GM21576 (cell line): ENCODE results near the gene PTPRJ.
A peak's percentile ranks its signal among the peaks of the same experiment; 100 is the strongest.

Source experiments
- ATAC-seq: cut with Tn5 transposase; IDR thresholded peaks from one replicate; pipeline ENCODE4 v1.9.1; 2021; ENCODE audit warnings: mild to moderate bottlenecking, moderate library complexity; ENCODE audit not compliant: unreplicated experiment

Gene PTPRJ

GRCh38 chr11:47967577-47968525, 12.5 kb upstream of the PTPRJ start:
- no peak for ATAC-seq

GRCh38 chr11:47969401-47969800, 11.0 kb upstream of the PTPRJ start:
- ATAC-seq = no peak

GRCh38 chr11:47971501-47971900, 8.9 kb upstream of the PTPRJ start:
- ATAC-seq = no peak

DNA sequence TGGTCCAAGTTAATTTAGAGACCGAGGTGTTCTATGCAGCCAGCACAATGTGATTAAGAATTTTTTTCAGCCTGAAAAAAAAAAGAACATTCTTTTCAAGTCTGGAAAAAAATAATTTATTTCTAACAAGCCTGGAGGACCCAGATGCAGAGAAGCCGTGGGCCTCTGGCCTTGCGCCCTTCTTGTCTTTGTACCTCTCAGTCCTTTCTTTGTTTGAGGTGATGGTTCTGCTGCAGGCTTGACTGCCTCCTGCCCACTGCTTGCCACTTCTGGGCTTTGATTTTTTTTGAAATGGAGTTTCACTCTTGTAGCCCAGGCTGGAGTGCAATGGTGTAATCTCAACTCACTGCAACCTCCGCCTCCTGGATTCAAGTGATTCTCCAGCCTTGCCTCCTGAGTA, 7.2 kb upstream of the PTPRJ start:
- no peak for ATAC-seq

GRCh38 chr11:47976931-47977330, 3.4 kb upstream of the PTPRJ start:
- no peak for ATAC-seq

GRCh38 chr11:47977623-47978022, 2.7 kb upstream of the PTPRJ start:
- ATAC-seq = no peak

- ATAC-seq = no peak
Observed at GRCh38 chr11:47979378-47980087, 826 bp upstream of the PTPRJ start.

DNA sequence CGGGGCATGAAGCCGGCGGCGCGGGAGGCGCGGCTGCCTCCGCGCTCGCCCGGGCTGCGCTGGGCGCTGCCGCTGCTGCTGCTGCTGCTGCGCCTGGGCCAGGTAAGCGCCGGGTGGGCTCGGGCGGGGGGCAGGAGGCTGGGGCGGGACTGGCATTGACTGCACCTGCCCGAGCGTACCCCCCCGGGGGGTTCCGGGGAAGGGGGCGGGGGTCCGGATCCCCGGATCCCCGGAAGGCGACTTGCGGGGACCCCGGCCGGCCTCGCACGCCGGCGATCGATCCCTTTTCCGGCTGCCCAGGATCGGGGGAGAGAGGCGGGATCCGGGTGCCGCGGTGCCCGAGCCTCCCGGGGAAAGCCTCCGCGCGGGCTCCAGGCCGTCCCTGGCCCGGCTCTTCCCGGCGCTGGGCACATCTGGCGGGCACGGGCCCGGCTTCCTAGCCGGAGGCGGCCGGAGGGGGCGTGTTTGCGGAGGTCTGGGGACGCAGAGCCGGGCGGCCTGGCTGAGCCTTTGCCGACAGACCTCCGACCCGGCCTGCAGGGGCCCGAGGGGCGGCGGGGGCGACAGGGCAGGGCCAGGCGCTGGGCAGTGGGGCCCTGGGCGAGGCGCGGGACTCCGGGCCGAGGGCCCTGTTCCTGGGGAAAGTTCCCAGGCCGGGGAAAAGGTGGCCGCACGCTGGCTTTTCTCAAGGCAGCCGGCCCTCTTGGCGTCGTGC, 705 bp downstream of the PTPRJ start:
- peak; percentile 64 for ATAC-seq

- no peak for ATAC-seq
Observed at GRCh38 chr11:47981667-47982404, 1.5 kb downstream of the PTPRJ start.

DNA sequence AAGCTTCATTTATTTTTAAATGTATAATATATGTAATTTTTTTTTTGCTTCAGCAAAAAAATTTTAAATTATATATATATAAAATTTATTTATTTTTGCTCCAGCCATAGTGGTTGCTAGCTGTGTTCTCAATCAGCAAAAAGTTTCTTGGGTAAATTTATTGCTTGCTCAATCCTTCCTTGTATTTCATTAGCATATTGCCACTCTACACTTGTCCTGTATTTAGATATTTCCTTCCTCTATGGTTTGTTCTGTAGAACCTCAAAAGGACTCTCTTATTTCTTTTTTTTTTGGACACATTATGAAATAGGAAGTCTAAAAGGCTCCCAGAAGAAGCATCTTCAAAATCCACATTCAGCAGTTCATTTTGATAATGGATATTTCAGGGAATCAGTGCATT, 2.3 kb downstream of the PTPRJ start:
- no peak for ATAC-seq

GRCh38 chr11:47983464-47984397, 3.4 kb downstream of the PTPRJ start:
- no peak for ATAC-seq

GRCh38 chr11:47986219-47986618, 5.9 kb downstream of the PTPRJ start:
- no peak for ATAC-seq

DNA sequence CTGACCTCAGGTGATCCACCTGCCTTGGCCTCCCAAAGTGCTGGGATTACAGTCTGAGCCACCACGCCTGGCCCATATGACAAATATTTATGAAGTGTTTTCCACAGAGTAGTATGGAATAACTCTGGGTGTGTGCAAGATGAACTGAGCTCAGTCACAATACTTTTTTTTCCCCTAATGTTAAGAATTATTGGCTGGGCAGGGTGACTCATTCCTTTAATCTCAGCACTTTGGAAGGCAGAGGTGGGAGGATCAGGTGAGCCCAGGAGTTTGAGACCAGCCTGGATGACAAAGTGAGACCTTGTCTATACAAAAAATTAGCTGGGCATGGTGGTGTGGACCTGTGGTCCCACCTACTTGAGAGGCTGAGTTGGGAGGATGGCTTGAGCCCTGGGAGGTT, 6.4 kb downstream of the PTPRJ start:
- ATAC-seq = no peak

- peak; percentile 46 for ATAC-seq
Observed at GRCh38 chr11:47987310-47987709, 7.0 kb downstream of the PTPRJ start.

DNA sequence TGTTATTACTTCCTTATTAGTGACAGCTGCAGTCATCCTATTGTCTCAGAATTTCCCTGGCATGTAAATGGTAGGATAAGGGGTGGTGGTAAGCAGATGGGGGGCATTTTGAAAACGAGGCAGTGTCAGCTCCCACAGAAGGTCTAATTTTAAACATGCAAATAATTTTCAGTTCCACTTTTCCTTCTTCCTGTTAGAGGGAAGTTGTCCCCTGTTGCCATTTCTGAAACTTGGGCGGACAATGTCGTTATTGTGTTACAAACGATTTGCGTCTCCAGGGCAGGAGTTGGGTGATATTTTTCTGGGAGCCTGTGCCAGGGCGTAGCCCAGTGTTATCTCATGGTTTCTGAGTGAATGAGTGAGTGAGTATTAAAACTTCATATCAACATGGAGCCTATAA, 7.4 kb downstream of the PTPRJ start:
- peak; percentile 18 for ATAC-seq

DNA sequence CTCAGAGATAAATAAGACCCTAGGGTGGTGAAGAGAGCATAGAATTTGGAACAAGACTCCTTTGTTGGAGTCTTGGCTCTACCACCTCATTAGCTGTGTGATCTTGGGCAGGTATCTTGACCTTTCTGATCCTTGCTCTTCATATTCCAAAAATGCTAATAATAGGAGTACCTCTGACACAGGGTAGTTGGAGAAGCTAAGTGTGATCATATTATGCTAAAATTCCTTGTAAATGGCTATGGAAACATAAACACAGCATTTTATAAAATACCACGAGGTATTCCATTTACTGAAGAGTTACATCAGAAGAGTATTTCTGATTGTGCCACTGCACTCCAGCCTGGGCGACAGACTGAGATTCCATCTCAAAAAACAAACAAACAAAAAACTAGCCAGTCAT, 9.4 kb downstream of the PTPRJ start:
- no peak for ATAC-seq

DNA sequence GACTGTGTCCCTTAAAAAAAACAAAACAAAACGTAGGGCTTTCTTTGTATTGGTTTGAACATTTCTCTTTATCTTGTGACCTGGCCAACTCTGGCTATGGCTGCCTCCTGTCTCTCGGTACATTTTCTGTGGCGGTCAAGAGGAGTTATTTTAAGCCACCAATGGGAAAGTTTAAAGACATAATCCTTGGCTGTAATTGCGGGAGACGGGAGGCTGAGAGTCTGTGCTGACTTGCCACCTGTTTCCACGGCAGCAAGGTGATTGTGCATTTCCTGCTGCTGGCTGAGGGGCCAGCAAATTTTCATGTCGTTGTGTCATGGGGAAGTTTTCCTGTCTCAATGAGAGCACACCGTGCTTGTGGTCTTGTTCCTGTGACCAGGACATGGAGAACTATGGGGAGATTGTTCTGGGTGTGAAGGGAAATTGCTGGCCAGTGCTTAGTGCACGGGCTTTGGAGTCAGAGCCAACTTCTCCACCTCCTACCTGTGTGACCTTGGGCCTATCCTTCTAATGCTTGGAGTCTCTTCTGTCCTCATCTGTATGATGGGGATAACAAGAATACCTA, 11.0 kb downstream of the PTPRJ start:
- ATAC-seq = no peak

GRCh38 chr11:47991894-47992293, 11.5 kb downstream of the PTPRJ start:
- no peak for ATAC-seq
